MCF 10A (cell line): ENCODE data around the gene PAK1. TPM values are rescaled to one million over a fixed set of nuclear protein-coding genes. Genes with fewer than 3 reads are reported as not detected.

ENCODE experiments used
- BruUV-seq: library from RNA; stranded (reverse); fragments of 400-500 nt; replicated peaks from 2 replicates; lab custom pipeline; 2021; lab: Mats Ljungman, UMichigan
- CTCF ChIA-PET: fragments of 300-600 bp; sonication (Branson Sonifier 250); formaldehyde crosslinking; extraction: SDS; loops from one replicate; lab custom pipeline; 2021; ENCODE audit warnings: antibody characterized with exemption, inconsistent platforms; lab: Yijun Ruan, JAX
- POLR2A ChIA-PET: fragments of 300-600, 350-650 bp; sonication (Branson Sonifier 250); formaldehyde crosslinking; extraction: SDS; loops from one replicate; lab custom pipeline; 2020; ENCODE audit warnings: antibody characterized with exemption, inconsistent platforms; lab: Yijun Ruan, JAX
- DNase-seq: peaks from one replicate; pipeline ENCODE4 v3.0.0-alpha.2; 2018; ENCODE audit not compliant: unreplicated experiment
- H3K27ac Mint-ChIP-seq: one replicate; pipeline ENCODE4 v1.8.0; 2022; ENCODE audit warnings: mild to moderate bottlenecking, low read depth, mixed read lengths; ENCODE audit not compliant: unreplicated experiment
- H3K27me3 Mint-ChIP-seq: one replicate; pipeline ENCODE4 v1.8.0; 2022; ENCODE audit warnings: mixed read lengths; ENCODE audit not compliant: insufficient read depth, unreplicated experiment
- H3K36me3 Mint-ChIP-seq: one replicate; pipeline ENCODE4 v1.8.0; 2022; ENCODE audit warnings: mild to moderate bottlenecking, moderate library complexity, mixed read lengths; ENCODE audit not compliant: insufficient read depth, unreplicated experiment
- H3K4me1 Mint-ChIP-seq: one replicate; pipeline ENCODE4 v1.8.0; 2022; ENCODE audit warnings: mixed read lengths; ENCODE audit not compliant: insufficient read depth, unreplicated experiment
- H3K4me3 Mint-ChIP-seq: one replicate; pipeline ENCODE4 v1.8.0; 2022; ENCODE audit warnings: mild to moderate bottlenecking, moderate library complexity, mixed read lengths; ENCODE audit not compliant: unreplicated experiment
- H3K9me3 Mint-ChIP-seq: one replicate; pipeline ENCODE4 v1.8.0; 2022; ENCODE audit warnings: mixed read lengths; ENCODE audit not compliant: unreplicated experiment
- CTCF ChIP-seq: fragments of 200-600 bp; IDR thresholded peaks from one replicate; pipeline ENCODE4 v1.8.0; 2022; ENCODE audit warnings: antibody characterized with exemption, mild to moderate bottlenecking; ENCODE audit not compliant: unreplicated experiment
- intact Hi-C: fragments of 100-400 bp; cut with micrococcal nuclease; formaldehyde crosslinking; loops from 2 replicates; pipeline ENCODE4 v1.14.1; 2022
- total RNA-seq: library from RNA; stranded (reverse); gene quantifications from 2 replicates; pipeline ENCODE4 v1.2.3, GENCODE V29; 2022

Gene PAK1
- total RNA-seq, 1 experiment from 2014 or later: 24.0 TPM

DNA sequence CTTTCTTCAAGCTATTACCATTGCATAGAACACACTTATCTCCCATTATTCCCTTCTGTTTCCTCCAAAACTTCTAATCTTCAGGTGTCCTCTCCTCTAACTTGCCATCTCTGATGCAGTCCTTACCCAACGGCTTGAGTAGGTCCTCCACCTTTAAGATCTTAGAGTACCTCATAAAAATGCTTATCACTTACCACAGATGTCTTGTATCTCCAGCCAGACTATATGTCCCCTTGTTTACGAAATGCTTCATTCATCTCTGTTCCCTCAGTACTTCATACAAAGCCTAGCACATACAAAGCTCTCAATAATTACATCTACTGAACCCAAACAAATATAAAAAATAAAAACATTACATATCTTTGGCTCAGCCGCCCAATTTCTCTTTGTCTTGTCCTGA lies 49.2 kb downstream of the PAK1 start:
- DNase-seq: no peak
- Mint-ChIP-seq H3K27ac (no peak overlapping the region), H3K9me3 (no peaks in the 10 kb centered on the region), H3K4me1 (no peaks in the 10 kb centered on the region), H3K27me3 (no peaks in the 10 kb centered on the region), H3K36me3 (no peaks in the 10 kb centered on the region), H3K4me3 (no peak overlapping the region)
- intact Hi-C loops: no loop called here
- ChIA-PET CTCF (no interaction called here), POLR2A (no interaction called here)
- no TSS peak for BruUV-seq
- no peak for TF ChIP-seq CTCF

- intact Hi-C loops: no loop called here
- Mint-ChIP-seq H3K27me3 (no peaks in the 10 kb centered on the region), H3K4me1 (no peaks in the 10 kb centered on the region), H3K27ac (no peak overlapping the region), H3K36me3 (no peaks in the 10 kb centered on the region), H3K9me3 (no peaks in the 10 kb centered on the region), H3K4me3 (no peak overlapping the region)
- ChIA-PET POLR2A (interaction anchor here (0.7 kb wide), 1 partner anchor 12 kb away, joined by 3 read pairs; no protein-coding TSS in a partner anchor), CTCF (interaction anchor here (0.7 kb wide), 1 partner anchor 450 kb away, joined by 3 read pairs; no protein-coding TSS in a partner anchor)
- BruUV-seq: no TSS peak
- no peak for TF ChIP-seq CTCF
- no peak for DNase-seq
Observed at GRCh38 chr11:77423624-77424023, 50.3 kb downstream of the PAK1 start.

GRCh38 chr11:77422687-77423086 lies 51.2 kb downstream of the PAK1 start:
- Mint-ChIP-seq H3K36me3 (no peaks in the 10 kb centered on the region), H3K4me3 (no peak overlapping the region), H3K27ac (no peak overlapping the region), H3K4me1 (no peaks in the 10 kb centered on the region), H3K9me3 (no peaks in the 10 kb centered on the region), H3K27me3 (no peaks in the 10 kb centered on the region)
- no peak for DNase-seq
- TF ChIP-seq CTCF: no peak
- ChIA-PET POLR2A (no interaction called here), CTCF (interaction anchor here (0.6 kb wide), 2 partner anchors 205 to 1643 kb away, joined by 4 read pairs; no protein-coding TSS in a partner anchor)
- BruUV-seq: no TSS peak
- intact Hi-C loops: no loop called here

DNA sequence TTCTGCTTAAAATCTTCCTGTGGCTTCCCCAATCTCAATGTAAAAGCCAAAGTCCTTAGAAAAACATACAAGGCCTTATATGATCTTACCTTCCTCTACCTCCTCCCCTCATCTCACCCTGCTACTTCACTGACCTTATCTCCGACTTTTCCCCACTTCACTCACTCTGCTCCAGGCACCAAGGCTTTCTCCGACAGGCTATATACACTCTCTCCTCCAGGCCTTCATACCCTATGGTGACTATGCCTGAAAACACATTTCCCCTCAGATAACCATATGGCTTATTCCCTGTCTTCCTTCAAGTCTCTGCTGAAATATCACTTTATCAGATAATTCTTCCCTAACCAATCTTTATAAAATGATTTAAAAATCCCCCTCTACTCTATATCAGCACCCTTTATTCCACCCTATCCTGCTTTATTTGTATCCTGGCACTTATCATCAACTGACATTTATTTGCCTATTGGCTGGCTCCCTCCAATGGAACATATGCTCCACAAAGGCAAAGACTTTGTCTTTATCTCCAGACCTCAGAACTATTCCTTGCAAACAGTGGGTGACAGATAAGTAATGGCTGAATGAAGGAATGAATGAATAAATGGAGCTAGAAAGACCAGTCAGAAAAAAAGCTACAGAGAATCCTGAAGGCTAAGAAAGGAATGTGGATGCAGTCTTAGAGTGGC lies 52.7 kb downstream of the PAK1 start:
- no peak for DNase-seq
- H3K4me1 Mint-ChIP-seq: no peaks in the 10 kb centered on the region
- CTCF ChIA-PET: interaction anchor here (0.7 kb wide), 2 partner anchors 9 to 1070 kb away, joined by 3 to 4 read pairs; no protein-coding TSS in a partner anchor
- intact Hi-C loops: no loop called here
- no peaks in the 10 kb centered on the region for H3K9me3 Mint-ChIP-seq
- POLR2A ChIA-PET: no interaction called here
- no peak overlapping the region for H3K27ac Mint-ChIP-seq
- BruUV-seq: no TSS peak
- H3K36me3 Mint-ChIP-seq: no peaks in the 10 kb centered on the region
- no peak for TF ChIP-seq CTCF
- H3K4me3 Mint-ChIP-seq: no peak overlapping the region
- H3K27me3 Mint-ChIP-seq: no peaks in the 10 kb centered on the region
